Keratinocyte (primary cell): ENCODE measurements around the gene RAP2A. TPM values are rescaled to one million over a fixed set of nuclear protein-coding genes. Genes with fewer than 3 reads are reported as not detected.

Source experiments
- DNase-seq: peaks from one replicate; pipeline ENCODE4 v3.0.0-alpha.2; 2011; ENCODE audit warnings: low read depth, missing footprints, low spot score
- FAIRE-seq: peaks from 2 replicates; lab custom pipeline; 2011; peaks lifted over from hg19 to GRCh38; lab: Jason Lieb, UNC
- H2AFZ ChIP-seq: 2 replicates; pipeline ENCODE4 v1.6.0; 2012; ENCODE audit warnings: low read length, control low read depth, inconsistent platforms; ENCODE audit not compliant: control insufficient read depth
- H3K27ac ChIP-seq: 2 replicates; pipeline ENCODE4 v1.5.1; 2011; ENCODE audit warnings: low read length; ENCODE audit not compliant: control insufficient read depth, insufficient read depth
- H3K27me3 ChIP-seq: 3 replicates; pipeline ENCODE4 v1.6.0; 2011; ENCODE audit warnings: low read length; ENCODE audit not compliant: control insufficient read depth, insufficient read depth; ENCODE audit errors: extremely low read depth
- H3K36me3 ChIP-seq, 2 experiments: 2 replicates in 1 of 2; 3 replicates in 1 of 2; pipeline ENCODE4 v1.5.1; 2011; ENCODE audit warnings: low read length in 2 of 2, mild to moderate bottlenecking in 1 of 2; ENCODE audit not compliant: control insufficient read depth in 2 of 2, insufficient read depth in 2 of 2; ENCODE audit errors: extremely low read depth in 1 of 2
- H3K4me1 ChIP-seq: 3 replicates; pipeline ENCODE4 v1.5.1; 2011; ENCODE audit warnings: low read length; ENCODE audit not compliant: control insufficient read depth, insufficient read depth; ENCODE audit errors: extremely low read depth
- H3K4me2 ChIP-seq: 3 replicates; pipeline ENCODE4 v1.6.0; 2011; ENCODE audit warnings: low read depth, low read length; ENCODE audit not compliant: control insufficient read depth, insufficient read depth; ENCODE audit errors: extremely low read depth
- H3K4me3 ChIP-seq, 3 experiments: fragments of 200-600 bp in 1 of 3; sonication (generic) in 1 of 3; 2 replicates in 2 of 3; 3 replicates in 1 of 3; pipeline ENCODE4 v1.5.1; 2011 to 2016; ENCODE audit warnings: low read length in 3 of 3, mild to moderate bottlenecking in 3 of 3, control low read depth in 2 of 3, inconsistent platforms in 1 of 3, low read depth in 1 of 3, mixed read lengths in 1 of 3, mixed run types in 1 of 3, moderate library complexity in 1 of 3; ENCODE audit not compliant: control insufficient read depth in 2 of 3, insufficient read depth in 2 of 3; ENCODE audit errors: extremely low read depth in 1 of 3
- H3K79me2 ChIP-seq: 2 replicates; pipeline ENCODE4 v1.6.0; 2012; ENCODE audit warnings: low read length; ENCODE audit not compliant: control insufficient read depth, insufficient read depth
- H3K9ac ChIP-seq: 3 replicates; pipeline ENCODE4 v1.6.0; 2011; ENCODE audit warnings: low read length; ENCODE audit not compliant: control insufficient read depth, insufficient read depth; ENCODE audit errors: extremely low read depth
- H3K9me1 ChIP-seq: 3 replicates; pipeline ENCODE4 v1.6.0; 2011; ENCODE audit warnings: low read length; ENCODE audit not compliant: control insufficient read depth, insufficient read depth; ENCODE audit errors: extremely low read depth
- H3K9me3 ChIP-seq: 2 replicates; pipeline ENCODE4 v1.5.1; 2012; ENCODE audit warnings: low read depth, low read length; ENCODE audit not compliant: control insufficient read depth
- H4K20me1 ChIP-seq: 3 replicates; pipeline ENCODE4 v1.6.0; 2011; ENCODE audit warnings: low read length; ENCODE audit not compliant: control insufficient read depth, insufficient read depth; ENCODE audit errors: extremely low read depth
- CTCF ChIP-seq, 3 experiments: IDR thresholded peaks in 1 of 3; conservative IDR thresholded peaks in 1 of 3; optimal IDR thresholded peaks in 1 of 3; 2 replicates in 2 of 3; 3 replicates in 1 of 3; pipeline versions ENCODE3 to v1.5.1; 2011; ENCODE audit warnings: low read length in 3 of 3, mild to moderate bottlenecking in 3 of 3, moderate library complexity in 2 of 3, control low read depth in 1 of 3, inconsistent platforms in 1 of 3; ENCODE audit not compliant: insufficient read depth in 2 of 3; ENCODE audit errors: extremely low read depth in 1 of 3
- EZH2 ChIP-seq: IDR thresholded peaks from one replicate; pipeline ENCODE4 v1.6.1; 2012; ENCODE audit warnings: inconsistent platforms, mild to moderate bottlenecking, low read length, moderate library complexity
- dilution Hi-C: fragments of 300-500 bp; cut with MboI; formaldehyde crosslinking; loops from one replicate; pipeline ENCODE4 v1.7.0; 2020; ENCODE audit warnings: low sequenced_read_pairs; ENCODE audit not compliant: extremely low pct_ligation_motif_present
- polyA plus RNA-seq, 5 experiments: library from polyadenylated mRNA; depleted of rRNA in 3 of 5; stranded (reverse) in 3 of 5; stranded (forward) in 1 of 5; unstranded in 1 of 5; fragments of >200 nt; gene quantifications; 1 replicate in 1 of 5; 2 replicates in 3 of 5; 3 replicates in 1 of 5; pipeline versions ENCODE4 v1.2.1 to v1.2.3, GENCODE V29; 2011 to 2012; ENCODE audit warnings: missing spikeins in 2 of 5, low read depth in 1 of 5, low replicate concordance in 1 of 5

The RAP2A gene
- polyA plus RNA-seq, 1 donor (not counting 4 experiments of a cell fraction or from before 2014, with no cell fraction given), result 19.0 TPM

GRCh38 chr13:97397267-97397666 is 36.7 kb upstream of the RAP2A start:
- H3K9me1 ChIP-seq, result no peaks in the 10 kb centered on the region
- H3K27me3 ChIP-seq, result no peaks in the 10 kb centered on the region
- no peak for FAIRE-seq
- H3K9ac ChIP-seq, result no peak overlapping the region
- no peak for DNase-seq
- no peak overlapping the region for H3K4me3 ChIP-seq
- TF ChIP-seq EZH2 (no peak), CTCF (optimal IDR thresholded peaks at IDR 0.05 in 1 of 3, IDR thresholded peaks at IDR 0.05 in 1 of 3, conservative IDR thresholded peaks at IDR 0.05 in 1 of 3; ENCODE audit: extremely low read depth in 1 of 3, insufficient read depth in 2 of 3, low read length in 3 of 3) (no peak)
- dilution Hi-C loops, result no loop called here
- no peak overlapping the region for H2AFZ ChIP-seq
- H3K79me2 ChIP-seq, result no peaks in the 10 kb centered on the region
- no peak overlapping the region for H3K4me2 ChIP-seq
- H3K36me3 ChIP-seq, result no peaks in the 10 kb centered on the region
- H3K27ac ChIP-seq, result no peak overlapping the region
- H3K4me1 ChIP-seq, result no peaks in the 10 kb centered on the region
- H4K20me1 ChIP-seq, result no peaks in the 10 kb centered on the region
- H3K9me3 ChIP-seq, result no peaks in the 10 kb centered on the region

DNA sequence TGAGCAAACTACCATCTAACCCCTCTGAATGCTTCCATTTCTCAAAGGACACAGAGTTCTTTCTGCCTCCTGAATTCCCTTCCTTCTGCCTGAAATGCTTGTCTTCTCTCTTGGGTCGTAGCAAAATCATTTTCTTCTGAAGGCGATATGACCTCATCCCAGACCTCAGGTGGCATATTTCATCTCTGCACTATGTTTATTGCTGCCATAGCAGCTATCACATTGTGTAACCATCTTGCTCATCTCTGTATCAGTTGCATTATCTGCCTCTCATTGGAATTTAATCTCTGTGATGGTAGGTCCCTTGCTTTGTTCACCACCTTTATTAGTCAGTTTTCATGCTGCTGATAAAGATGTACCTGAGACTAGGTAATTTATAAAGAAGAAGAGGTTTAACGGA is 32.5 kb upstream of the RAP2A start:
- Histone ChIP-seq H3K4me1 (no peaks in the 10 kb centered on the region), H3K9ac (no peak overlapping the region), H4K20me1 (no peaks in the 10 kb centered on the region), H3K79me2 (no peaks in the 10 kb centered on the region), H3K36me3 (no peaks in the 10 kb centered on the region), H3K4me3 (no peak overlapping the region), H2AFZ (no peak overlapping the region), H3K9me1 (no peaks in the 10 kb centered on the region), H3K9me3 (no peaks in the 10 kb centered on the region), H3K4me2 (no peak overlapping the region), H3K27ac (no peak overlapping the region), H3K27me3 (peaks cover 4% of the 10 kb centered on the region)
- no peak for FAIRE-seq
- TF ChIP-seq CTCF (optimal IDR thresholded peaks at IDR 0.05 in 1 of 3, IDR thresholded peaks at IDR 0.05 in 1 of 3, conservative IDR thresholded peaks at IDR 0.05 in 1 of 3; ENCODE audit: extremely low read depth in 1 of 3, insufficient read depth in 2 of 3, low read length in 3 of 3) (no peak), EZH2 (no peak)
- no peak for DNase-seq
- dilution Hi-C loops, result no loop called here
